ENCODE results near the gene CBR3.

CBR3 gene

DNA sequence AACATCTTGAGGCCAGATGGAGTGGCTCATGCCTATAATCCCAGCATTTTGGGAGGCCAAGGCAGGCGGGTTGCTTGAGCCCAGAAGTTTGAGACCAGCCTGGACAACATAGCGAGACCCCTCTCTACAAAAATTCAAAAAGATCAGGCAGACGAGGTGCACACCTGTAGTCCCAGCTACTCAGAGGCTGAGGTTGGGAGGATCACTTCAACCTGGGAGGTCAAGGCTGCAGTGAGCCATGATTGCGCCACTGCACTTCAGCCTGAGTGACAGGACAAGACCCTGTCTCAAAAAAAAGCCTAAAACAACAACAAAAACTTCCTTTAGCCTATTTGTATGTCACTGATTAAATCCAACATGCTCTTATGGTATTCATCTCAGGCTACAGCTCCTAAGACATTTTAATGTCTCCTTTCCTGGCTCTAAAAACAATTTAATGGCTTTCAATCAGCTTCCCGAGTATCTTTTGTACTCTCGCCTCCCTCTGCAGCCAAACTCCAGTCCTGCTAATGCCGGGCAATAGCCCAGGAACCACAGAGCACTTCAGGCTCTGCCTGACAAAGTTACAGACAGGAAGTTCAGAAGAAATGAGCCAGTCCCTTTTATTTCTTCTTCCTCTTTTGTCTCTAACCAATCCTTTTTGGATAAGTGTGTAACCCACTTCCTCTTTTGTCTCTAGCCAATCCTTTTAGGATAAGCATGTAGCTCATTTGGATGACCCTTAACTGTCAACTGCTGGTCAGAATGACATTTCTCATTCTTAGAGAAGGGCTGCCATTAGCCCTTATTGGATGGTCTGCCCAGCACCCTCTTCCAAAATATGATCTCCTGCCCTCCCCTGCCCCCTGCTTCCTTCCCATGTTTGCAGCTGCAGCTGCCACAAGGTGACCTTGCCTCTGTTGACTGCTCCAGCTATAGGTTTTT lies 15.2 kb downstream of the CBR3 start:
- no peak for DNase-seq (ENCODE audit: low read depth in 4 of 4, low spot score in 1 of 4)

- no peak for DNase-seq (ENCODE audit: low read depth in 4 of 4, low spot score in 1 of 4)
Observed at GRCh38 chr21:36155603-36156338, 20.9 kb downstream of the CBR3 start.

GRCh38 chr21:36156339-36156814 lies 21.5 kb downstream of the CBR3 start:
- peak; percentile 100 for DNase-seq (ENCODE audit: low read depth in 4 of 4, low spot score in 1 of 4)

DNA sequence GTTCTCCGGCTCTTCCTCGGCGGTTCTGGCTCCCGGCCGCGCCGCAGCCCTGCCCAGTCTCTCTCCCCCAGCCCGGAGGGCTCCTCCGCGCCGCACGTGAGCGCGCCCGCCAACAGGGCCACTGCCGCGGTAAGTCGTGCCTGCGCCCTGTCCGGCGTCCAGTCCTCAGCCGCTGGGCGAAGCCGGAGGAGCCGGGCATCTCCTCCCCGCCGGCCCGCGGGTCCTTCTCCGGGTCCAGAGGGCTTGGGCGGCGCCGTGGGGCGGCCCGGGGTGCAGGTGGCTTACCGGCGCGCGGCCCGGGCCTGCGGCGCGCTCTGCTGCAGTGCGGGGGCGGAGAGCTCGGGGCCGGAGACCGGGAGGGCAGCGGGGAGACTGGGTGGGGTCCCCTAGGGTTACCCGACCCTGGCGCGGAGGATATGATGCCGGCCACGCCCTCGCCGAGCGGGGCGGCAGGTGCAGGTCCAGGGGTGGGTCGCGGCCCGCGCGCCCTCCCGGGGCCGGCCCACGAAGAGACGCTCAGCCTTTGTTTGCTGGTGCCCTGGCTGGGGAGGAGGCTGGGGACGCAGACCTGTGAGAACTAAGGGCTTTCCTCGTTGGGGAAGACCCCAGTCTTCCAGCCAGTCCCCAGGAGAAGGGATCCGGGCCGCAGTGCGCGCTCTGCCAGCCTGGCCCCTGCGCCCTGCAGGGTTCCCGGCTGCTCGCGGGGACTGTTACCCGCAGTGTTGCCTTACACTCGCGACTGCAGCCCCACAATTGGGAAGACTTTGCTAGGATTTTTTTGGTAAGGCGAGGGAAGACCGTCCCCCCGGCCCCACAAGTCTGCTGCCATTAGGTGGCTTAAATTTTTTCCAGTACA lies 22.2 kb downstream of the CBR3 start, which contains the start of gene DOP1B:
Gene DOP1B, plus strand, starts transcription at position 10 of the 856 bp plus-strand sequence. CDS start 7,910 bp downstream, outside the sequence.
- peak in 1 of 4 experiments; percentile 23 for DNase-seq (ENCODE audit: low read depth in 4 of 4, low spot score in 1 of 4)

- no peak for DNase-seq (ENCODE audit: low read depth in 4 of 4, low spot score in 1 of 4)
Observed at GRCh38 chr21:36159356-36159921, 24.6 kb downstream of the CBR3 start.

GRCh38 chr21:36160850-36161178 lies 25.9 kb downstream of the CBR3 start:
- DNase-seq (ENCODE audit: low read depth in 4 of 4, low spot score in 1 of 4) = no peak

GRCh38 chr21:36162631-36163030 lies 27.8 kb downstream of the CBR3 start:
- no peak for DNase-seq (ENCODE audit: low read depth in 4 of 4, low spot score in 1 of 4)

- no peak for DNase-seq (ENCODE audit: low read depth in 4 of 4, low spot score in 1 of 4)
Observed at GRCh38 chr21:36163750-36164741, 29.2 kb downstream of the CBR3 start.

DNA sequence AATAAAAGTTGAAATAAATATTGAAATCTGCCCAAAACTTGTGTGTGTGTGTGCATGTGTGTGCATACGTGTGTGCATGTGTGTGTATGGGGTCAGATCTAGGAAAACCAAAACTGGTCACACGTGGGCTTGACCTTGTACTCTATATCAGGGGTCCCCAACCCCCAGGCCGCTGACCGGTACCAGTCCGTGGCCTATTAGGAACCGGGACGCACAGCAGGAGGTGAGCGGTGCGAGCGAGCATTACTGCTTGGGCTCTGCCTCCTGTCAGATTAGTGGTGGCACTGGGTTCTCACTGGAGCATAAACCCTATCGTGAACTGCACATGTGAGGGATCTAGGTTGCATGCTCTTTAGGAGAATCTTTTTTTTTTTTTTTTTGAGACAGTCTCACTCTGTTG lies 30.5 kb downstream of the CBR3 start:
- no peak for DNase-seq (ENCODE audit: low read depth in 4 of 4, low spot score in 1 of 4)

DNA sequence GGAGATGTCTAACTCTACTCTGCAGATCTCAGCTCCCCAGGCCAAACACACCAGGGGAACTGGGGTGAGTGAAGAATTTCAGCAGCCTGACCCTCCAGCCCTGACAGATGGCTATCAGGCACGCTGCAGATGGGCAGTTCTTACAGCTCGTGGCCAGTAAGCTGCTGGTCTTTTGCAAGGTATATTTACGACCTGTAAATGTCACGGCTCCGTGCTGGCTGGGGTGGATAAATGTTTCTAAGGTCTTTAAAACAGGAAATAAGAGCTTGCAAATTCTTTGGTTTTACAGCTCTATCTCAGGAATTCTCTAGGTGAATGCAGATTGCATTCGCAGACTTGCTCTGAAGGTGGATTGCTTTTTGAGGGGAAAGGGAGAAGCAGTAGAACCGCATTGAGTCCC lies 31.8 kb downstream of the CBR3 start:
- no peak for DNase-seq (ENCODE audit: low read depth in 4 of 4, low spot score in 1 of 4)

DNA sequence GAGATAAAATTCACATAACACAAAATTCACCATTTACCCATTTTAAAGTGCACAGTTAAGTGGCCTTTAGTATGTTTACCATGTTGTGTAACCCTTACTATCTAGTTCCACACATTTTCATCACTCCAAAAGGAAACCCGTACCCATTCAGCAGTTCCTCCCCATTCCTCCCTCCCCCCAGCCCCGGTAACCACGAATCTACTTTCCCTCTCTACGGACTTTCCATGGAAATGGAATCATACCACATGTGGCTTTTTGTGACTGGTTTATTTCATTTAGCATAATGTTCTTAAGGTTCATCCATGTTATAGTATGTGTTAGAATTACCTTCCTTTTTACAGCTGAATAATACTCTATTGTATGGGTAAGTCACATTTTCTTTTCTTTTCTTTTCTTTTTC lies 32.7 kb downstream of the CBR3 start:
- no peak for DNase-seq (ENCODE audit: low read depth in 4 of 4, low spot score in 1 of 4)

- DNase-seq (ENCODE audit: low read depth in 4 of 4, low spot score in 1 of 4) = no peak
Observed at GRCh38 chr21:36169470-36170128, 34.7 kb downstream of the CBR3 start.

GRCh38 chr21:36170823-36171222 lies 35.9 kb downstream of the CBR3 start:
- DNase-seq (ENCODE audit: low read depth in 4 of 4, low spot score in 1 of 4) = no peak

DNA sequence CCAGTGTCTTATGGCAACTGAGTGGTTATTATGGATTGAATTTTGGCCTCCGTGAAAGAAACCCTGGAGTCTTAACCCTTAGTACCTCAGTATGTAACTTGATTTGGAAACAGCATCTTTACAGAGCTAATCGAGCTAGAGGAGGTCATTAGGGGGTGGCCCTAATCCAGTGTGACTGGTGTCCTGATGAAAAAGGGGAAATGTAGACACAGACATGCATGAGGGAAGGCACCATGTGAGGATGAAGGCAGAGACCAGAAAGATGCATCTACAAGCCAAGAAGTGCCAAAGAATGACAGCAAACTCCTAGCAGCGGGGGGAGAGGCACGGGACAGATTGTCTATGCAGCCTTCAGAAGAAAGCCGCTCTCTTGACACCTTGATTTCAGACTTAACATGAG lies 36.5 kb downstream of the CBR3 start:
- no peak for DNase-seq (ENCODE audit: low read depth in 4 of 4, low spot score in 1 of 4)

DNA sequence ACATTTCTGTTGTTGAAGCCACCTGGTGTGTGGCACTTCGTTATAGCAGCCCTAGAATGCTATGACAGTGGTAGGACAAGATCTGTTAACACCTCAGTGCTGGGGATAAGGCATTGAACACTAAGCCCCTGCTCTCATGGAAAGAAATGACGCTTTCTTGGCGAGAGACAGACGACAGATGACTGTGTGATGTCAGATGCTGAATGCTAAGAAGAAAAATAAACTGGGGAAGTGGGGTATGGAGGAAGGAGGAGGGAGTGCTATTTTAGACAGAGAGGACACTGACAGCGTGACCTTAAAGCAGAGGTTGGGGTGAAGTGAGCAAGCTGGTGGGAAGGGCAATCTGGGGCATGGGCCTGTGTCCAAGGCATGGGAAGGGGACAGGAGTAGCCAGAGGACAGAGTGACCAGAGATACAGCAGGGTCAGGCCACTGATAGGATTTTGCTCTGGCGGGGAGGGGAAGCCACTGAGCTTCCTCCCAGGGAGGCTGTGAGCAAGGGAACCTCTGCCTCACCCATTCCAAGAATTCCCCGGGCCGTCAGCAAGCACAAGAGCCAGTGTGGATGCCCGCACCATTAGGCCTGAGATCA lies 37.0 kb downstream of the CBR3 start:
- DNase-seq (ENCODE audit: low read depth in 4 of 4, low spot score in 1 of 4) = no peak

DNA sequence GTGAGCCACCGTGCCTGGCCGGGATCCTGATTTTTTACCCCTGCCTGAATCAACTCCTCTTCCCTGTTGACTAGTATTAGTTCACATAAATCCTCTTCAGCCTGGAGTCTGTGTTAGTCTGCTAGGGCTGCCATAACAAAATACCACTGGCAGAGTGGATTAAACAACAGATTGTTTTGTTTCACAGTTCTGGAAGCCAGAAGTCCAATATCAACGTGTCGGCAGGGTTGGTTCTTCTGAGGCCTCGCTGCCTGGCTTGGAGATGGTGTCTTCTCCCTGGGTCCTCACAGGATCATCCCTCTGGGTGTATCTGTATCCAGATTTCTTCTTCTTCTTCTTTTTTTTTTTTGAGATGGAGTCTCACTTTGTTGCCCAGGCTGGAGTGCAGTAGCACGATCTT lies 39.9 kb downstream of the CBR3 start:
- no peak for DNase-seq (ENCODE audit: low read depth in 4 of 4, low spot score in 1 of 4)

GRCh38 chr21:36175771-36176565 lies 41.1 kb downstream of the CBR3 start:
- DNase-seq (ENCODE audit: low read depth in 4 of 4, low spot score in 1 of 4) = no peak

- no peak for DNase-seq (ENCODE audit: low read depth in 4 of 4, low spot score in 1 of 4)
Observed at GRCh38 chr21:36178349-36178748, 43.5 kb downstream of the CBR3 start.
